ENCODE results near the gene EYA3.

GRCh38 chr1:28078680-28079626 is 9.5 kb downstream of the EYA3 start:
- no peak for TF ChIP-seq CTCF (IDR thresholded peaks at IDR 0.05)
- no peak for TF ChIP-seq POLR2A (IDR thresholded peaks at IDR 0.05)

Data from vagina (tissue), 2 donors.